ENCODE data around the gene DLL3. TPM values are rescaled to one million over a fixed set of nuclear protein-coding genes. Genes with fewer than 3 reads are reported as not detected.

The DLL3 gene
- total RNA-seq, 5 donors from 2014 or later (not counting 1 experiment from before 2014, with no cell fraction given): 0.16 to 0.20 TPM; not detected in 3

Other genes starting within 250 kb of the DLL3 start
- gene IFNL2, start 230.6 kb upstream of the DLL3 start, total RNA-seq: not detected
- gene IFNL1, start 202.5 kb upstream of the DLL3 start, total RNA-seq: under 1 TPM in 1 of 5 donors, not detected in 4; 0.49 TPM
- gene LRFN1, start 178.1 kb upstream of the DLL3 start, total RNA-seq: 10 to 100 TPM in 2 of 5 donors, 1 to 10 TPM in 3; 3.5 to 10.9 (median 8.7) TPM
- gene GMFG, start 162.9 kb upstream of the DLL3 start, total RNA-seq: 100 to 1,000 TPM; 337 to 427 (median 397) TPM
- gene SAMD4B, start 156.5 kb upstream of the DLL3 start, total RNA-seq: 10 to 100 TPM; 59.4 to 72.3 (median 62.0) TPM
- 10 to 100 TPM; 43.0 to 96.1 (median 45.9) TPM for gene PAF1, start 107.8 kb upstream of the DLL3 start, total RNA-seq
- 10 to 100 TPM; 42.0 to 48.7 (median 47.0) TPM for gene MED29, start 107.6 kb upstream of the DLL3 start, total RNA-seq
- gene ZFP36, start 92.1 kb upstream of the DLL3 start, total RNA-seq: 1,000 to 10,000 TPM in 1 of 5 donors, 100 to 1,000 TPM in 4; 208 to 1,013 (median 233) TPM
- 10 to 100 TPM; 25.2 to 88.1 (median 36.7) TPM for gene PLEKHG2, start 86.3 kb upstream of the DLL3 start, total RNA-seq
- gene RPS16, start 63.0 kb upstream of the DLL3 start, total RNA-seq: 1,000 to 10,000 TPM; 3,669 to 4,521 (median 4,268) TPM
- gene SUPT5H, start 53.4 kb upstream of the DLL3 start, total RNA-seq: 100 to 1,000 TPM; 180 to 301 (median 194) TPM
- gene TIMM50, start 18.1 kb upstream of the DLL3 start, total RNA-seq: 10 to 100 TPM; 50.5 to 53.7 (median 53.0) TPM
- not detected for gene SELENOV, start 16.2 kb downstream of the DLL3 start, total RNA-seq
- gene EID2B, start 33.9 kb downstream of the DLL3 start, total RNA-seq: 1 to 10 TPM; 4.1 to 6.3 (median 5.8) TPM
- 10 to 100 TPM; 14.4 to 21.9 (median 19.8) TPM for gene EID2, start 41.2 kb downstream of the DLL3 start, total RNA-seq
- not detected for gene LGALS13, start 103.6 kb downstream of the DLL3 start, total RNA-seq
- not detected for gene LGALS16, start 157.0 kb downstream of the DLL3 start, total RNA-seq
- gene LGALS14, start 205.5 kb downstream of the DLL3 start, total RNA-seq: 1 to 10 TPM in 1 of 5 donors, under 1 TPM in 1, not detected in 3; 0.49 to 1.2 TPM
- 1 to 10 TPM in 3 of 5 donors, under 1 TPM in 1, not detected in 1; 0.72 to 2.8 (median 1.4) TPM for gene CLC, start 239.1 kb downstream of the DLL3 start, total RNA-seq

Data from T-cell (primary cell).